PC-3 (cell line): ENCODE measurements around the gene RABL6. TPM values are rescaled to one million over a fixed set of nuclear protein-coding genes. Genes with fewer than 3 reads are reported as not detected.

Experiments used
- ATAC-seq: fragments of 200-7000 bp; cut with Tn5 transposase; 2 replicates; pipeline ENCODE4 v1.9.1; 2020; ENCODE audit warnings: mild to moderate bottlenecking, moderate library complexity
- BruUV-seq: library from RNA; stranded (reverse); fragments of 400-500 nt; replicated peaks from 2 replicates; lab custom pipeline; 2021; lab: Mats Ljungman, UMichigan
- CTCF ChIA-PET: fragments of 300-600 bp; sonication (Branson Sonifier 250); formaldehyde crosslinking; loops from one replicate; lab custom pipeline; 2022; ENCODE audit warnings: antibody characterized with exemption; lab: Charles Lee
- POLR2A ChIA-PET: fragments of 300-600 bp; sonication (Branson Sonifier 250); formaldehyde crosslinking; loops from one replicate; lab custom pipeline; 2022; ENCODE audit warnings: antibody characterized with exemption; ENCODE audit not compliant: unreplicated experiment; lab: Charles Lee
- DNase-seq: peaks from one replicate; pipeline ENCODE4 v3.0.0-alpha.2; 2015
- H2AFZ ChIP-seq: fragments of 300-600 bp; sonication (generic); 2 replicates; pipeline ENCODE4 v1.6.0; 2016; ENCODE audit warnings: antibody characterized with exemption, low read length
- H3F3A ChIP-seq: fragments of 300-600 bp; sonication (generic); one replicate; pipeline ENCODE4 v1.6.0; 2017; ENCODE audit warnings: antibody characterized with exemption, low read length, control low read depth, mild to moderate bottlenecking; ENCODE audit not compliant: unreplicated experiment
- H3K27ac ChIP-seq: fragments of 300-600 bp; sonication (generic); 2 replicates; pipeline ENCODE4 v1.5.1; 2016; ENCODE audit warnings: mild to moderate bottlenecking, low read length
- H3K27me3 ChIP-seq: fragments of 300-600 bp; sonication (generic); 2 replicates; pipeline ENCODE4 v1.6.1; 2016; ENCODE audit warnings: low read length, mixed read lengths
- H3K36me3 ChIP-seq: fragments of 300-600 bp; sonication (generic); 2 replicates; pipeline ENCODE4 v1.6.1; 2016; ENCODE audit warnings: low read depth, mixed run types, low read length, mixed read lengths
- H3K4me1 ChIP-seq: fragments of 300-600 bp; sonication (generic); 2 replicates; pipeline ENCODE4 v1.5.1; 2016; ENCODE audit warnings: low read length; ENCODE audit not compliant: insufficient read depth
- H3K4me2 ChIP-seq: fragments of 300-600 bp; sonication (generic); 2 replicates; pipeline ENCODE4 v1.6.0; 2016; ENCODE audit warnings: low read length
- H3K4me3 ChIP-seq: fragments of 300-600 bp; sonication (generic); 2 replicates; pipeline ENCODE4 v1.5.1; 2016; ENCODE audit warnings: mild to moderate bottlenecking, low read length, mixed read lengths
- H3K79me2 ChIP-seq: fragments of 300-600 bp; sonication (generic); 2 replicates; pipeline ENCODE4 v1.6.1; 2017; ENCODE audit warnings: low read length, mixed read lengths
- H3K9ac ChIP-seq: fragments of 300-600 bp; sonication (generic); 2 replicates; pipeline ENCODE4 v1.6.0; 2016; ENCODE audit warnings: mild to moderate bottlenecking, low read length
- H3K9me2 ChIP-seq: fragments of 300-600 bp; sonication (generic); replicated peaks from 2 replicates; pipeline ENCODE4 v1.6.1; 2016; ENCODE audit warnings: mixed run types, low read length, mixed read lengths
- H3K9me3 ChIP-seq: fragments of 300-600 bp; sonication (generic); 2 replicates; pipeline ENCODE4 v1.6.1; 2016; ENCODE audit warnings: low read length, mixed read lengths
- H4K20me1 ChIP-seq: fragments of 300-600 bp; sonication (generic); 2 replicates; pipeline ENCODE4 v1.6.1; 2016; ENCODE audit warnings: low read length, mixed read lengths
- CTCF ChIP-seq: fragments of 300-600 bp; sonication (generic); conservative IDR thresholded peaks from 2 replicates; pipeline ENCODE4 v1.5.1; 2017; ENCODE audit warnings: antibody characterized with exemption, low read depth, mild to moderate bottlenecking, low read length
- EZH2 ChIP-seq: fragments of 300-600 bp; sonication (generic); IDR thresholded peaks from one replicate; pipeline ENCODE4 v1.6.1; 2017; ENCODE audit warnings: antibody characterized with exemption, mild to moderate bottlenecking, low read length; ENCODE audit not compliant: unreplicated experiment
- EZH2phosphoT487 ChIP-seq: fragments of 300-600 bp; sonication (generic); IDR thresholded peaks from 2 replicates; pipeline ENCODE4 v1.6.1; 2018; ENCODE audit warnings: mild to moderate bottlenecking, antibody characterized with exemption, low read length, borderline replicate concordance
- intact Hi-C: fragments of 100-400 bp; cut with micrococcal nuclease; formaldehyde crosslinking; loops from 2 replicates; pipeline ENCODE4 v1.9.0; 2023
- total RNA-seq: library from RNA; depleted of rRNA; stranded (reverse); fragments of >200 nt; gene quantifications from 2 replicates; pipeline ENCODE4 v1.2.3, GENCODE V29; 2014

Gene RABL6
- total RNA-seq, 1 experiment from 2014 or later, result 84.3 TPM

GRCh38 chr9:136850866-136851775 lies 43.4 kb downstream of the RABL6 start:
- ATAC-seq (no peak), DNase-seq (no peak)
- H4K20me1 ChIP-seq, result no peaks in the 10 kb centered on the region
- ChIA-PET POLR2A (no interaction called here), CTCF (no interaction called here)
- no peaks in the 10 kb centered on the region for H3K79me2 ChIP-seq
- H3K4me3 ChIP-seq, result no peak overlapping the region
- H3K4me1 ChIP-seq, result peaks cover 8% of the 10 kb centered on the region
- intact Hi-C loops, result no loop called here
- H2AFZ ChIP-seq, result no peak overlapping the region
- no peaks in the 10 kb centered on the region for H3K36me3 ChIP-seq
- no peaks in the 10 kb centered on the region for H3F3A ChIP-seq
- H3K4me2 ChIP-seq, result no peak overlapping the region
- no peaks in the 10 kb centered on the region for H3K27me3 ChIP-seq
- no peak overlapping the region for H3K27ac ChIP-seq
- no TSS peak for BruUV-seq
- TF ChIP-seq CTCF (no peak), EZH2phosphoT487 (no peak), EZH2 (no peak)
- H3K9me2 ChIP-seq, result no peaks in the 10 kb centered on the region
- no peaks in the 10 kb centered on the region for H3K9me3 ChIP-seq
- H3K9ac ChIP-seq, result no peak overlapping the region

DNA sequence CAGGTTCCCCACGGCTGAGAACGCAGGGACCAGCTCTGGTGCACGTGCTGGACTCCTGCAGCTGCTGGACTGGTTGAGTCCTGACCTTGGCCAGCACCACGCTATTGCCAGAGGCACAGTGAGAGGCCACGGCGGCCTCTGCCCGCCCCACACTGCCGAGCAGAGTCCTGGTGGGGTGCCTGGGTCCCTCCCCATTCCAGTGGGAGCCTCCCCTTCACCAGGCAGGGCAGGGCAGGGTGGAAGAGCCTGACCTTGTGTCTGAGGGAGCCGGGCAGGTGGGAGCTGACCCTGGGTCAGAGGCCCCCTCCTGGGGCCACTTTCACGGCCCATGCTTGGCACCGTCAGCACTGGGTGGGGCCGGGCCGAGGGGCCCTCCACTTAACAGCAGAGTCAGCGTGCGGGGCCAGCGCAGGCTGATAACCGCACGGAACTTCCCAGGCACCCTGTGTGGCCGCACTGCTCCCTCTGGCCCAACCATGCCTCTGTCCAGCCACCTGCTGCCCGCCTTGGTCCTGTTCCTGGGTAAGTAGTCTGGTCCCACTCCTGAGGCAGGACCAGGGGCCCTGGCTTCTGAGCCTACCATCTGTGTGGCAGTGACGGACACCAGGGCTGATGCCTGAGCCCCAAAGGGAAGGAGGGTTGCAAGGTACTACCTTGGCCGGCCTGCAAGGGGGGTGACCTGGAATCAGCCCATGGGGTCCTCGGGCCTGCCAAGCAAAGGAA lies 44.4 kb downstream of the RABL6 start, which contains the start of gene MAMDC4:
TSS of gene MAMDC4 (plus strand) at position 406 of the 723 bp plus-strand sequence. CDS start at position 477, 71 bp downstream.
- CTCF ChIA-PET, result no interaction called here

More for the DNA sequence above, 44.4 kb downstream of the RABL6 start, which contains the start of gene MAMDC4:
- H3K4me1 ChIP-seq, result peaks cover 8% of the 10 kb centered on the region
- no peak within 1 kb of the TSS for H2AFZ ChIP-seq
- H3K79me2 ChIP-seq, result no peaks in the 10 kb centered on the region
- H3K4me2 ChIP-seq, result no peak within 1 kb of the TSS
- H3K9ac ChIP-seq, result no peak within 1 kb of the TSS
- no peak for DNase-seq
- H3F3A ChIP-seq, result no peaks in the 10 kb centered on the region
- H3K9me2 ChIP-seq, result no peaks in the 10 kb centered on the region
- H3K36me3 ChIP-seq, result no peaks in the 10 kb centered on the region
- H4K20me1 ChIP-seq, result no peaks in the 10 kb centered on the region
- H3K27ac ChIP-seq, result no peak within 1 kb of the TSS
- H3K9me3 ChIP-seq, result no peaks in the 10 kb centered on the region
- BruUV-seq, result no TSS peak
- no peaks in the 10 kb centered on the region for H3K27me3 ChIP-seq
- ATAC-seq, result no peak
- POLR2A ChIA-PET, result no interaction called here
- TF ChIP-seq EZH2phosphoT487 (no peak), CTCF (no peak), EZH2 (no peak)
- intact Hi-C loops, result no loop called here
- H3K4me3 ChIP-seq, result no peak within 1 kb of the TSS
